ENCODE data around the gene DNAJC13.

- TF ChIP-seq POLR2A (IDR thresholded peaks at IDR 0.05) (no peak), CTCF (IDR thresholded peaks at IDR 0.05) (no peak)
These were observed 152.3 kb downstream of the DNAJC13 start for GRCh38 chr3:132569580-132569979.
